CD8-positive, alpha-beta memory T cell (primary cell): ENCODE measurements around the gene NTRK2. TPM values are rescaled to one million over a fixed set of nuclear protein-coding genes. Genes with fewer than 3 reads are reported as not detected.

Experiments
- CTCF ChIA-PET: fragments of 350-600 bp; sonication (Branson Sonifier 250); formaldehyde crosslinking; loops from one replicate; lab custom pipeline; 2021; ENCODE audit warnings: antibody characterized with exemption; lab: Charles Lee
- POLR2A ChIA-PET: fragments of 350-600 bp; sonication (Branson Sonifier 250); formaldehyde crosslinking; loops from one replicate; lab custom pipeline; 2021; ENCODE audit warnings: antibody characterized with exemption; lab: Charles Lee
- DNase-seq, 5 donors: peaks; one replicate each; pipeline versions ENCODE4 v3.0.0 to v3.0.0-alpha.2; 2020 to 2022; ENCODE audit warnings: mixed read lengths in 1 of 5
- H3K27ac ChIP-seq: one replicate; pipeline ENCODE4 v1.7.0; 2013; ENCODE audit warnings: low read depth, mild to moderate bottlenecking, low read length, moderate library complexity
- H3K27me3 ChIP-seq: 2 replicates; pipeline ENCODE4 v1.7.0; 2013; ENCODE audit warnings: low read length, mild to moderate bottlenecking; ENCODE audit not compliant: insufficient read depth, poor library complexity, severe bottlenecking
- H3K36me3 ChIP-seq: 2 replicates; pipeline ENCODE4 v1.7.0; 2013; ENCODE audit warnings: mild to moderate bottlenecking, low read length, moderate library complexity; ENCODE audit not compliant: insufficient read depth
- H3K4me1 ChIP-seq: 2 replicates; pipeline ENCODE4 v1.7.0; 2013; ENCODE audit warnings: mild to moderate bottlenecking, low read length, moderate library complexity; ENCODE audit not compliant: insufficient read depth
- H3K4me3 ChIP-seq: 2 replicates; pipeline ENCODE4 v1.7.0; 2013; ENCODE audit warnings: mild to moderate bottlenecking, low read length
- H3K9me3 ChIP-seq: 2 replicates; pipeline ENCODE4 v1.7.0; 2013; ENCODE audit warnings: mild to moderate bottlenecking, low read length
- H3K27ac Mint-ChIP-seq, 8 donors: one replicate each; pipeline ENCODE4 v1.8.0; 2020 to 2021; ENCODE audit warnings: mixed read lengths in 8 of 8, mild to moderate bottlenecking in 6 of 8, inconsistent platforms in 3 of 8, moderate library complexity in 3 of 8
- H3K27me3 Mint-ChIP-seq, 2 donors: one replicate each; pipeline ENCODE4 v1.8.0; 2020 to 2021; ENCODE audit warnings: mixed read lengths in 2 of 2, mild to moderate bottlenecking in 1 of 2, moderate library complexity in 1 of 2
- H3K36me3 Mint-ChIP-seq, 3 donors: one replicate each; pipeline ENCODE4 v1.8.0; 2020 to 2021; ENCODE audit warnings: mixed read lengths in 3 of 3, inconsistent platforms in 1 of 3, mild to moderate bottlenecking in 1 of 3
- H3K4me1 Mint-ChIP-seq, 3 donors: one replicate each; pipeline ENCODE4 v1.8.0; 2020 to 2021; ENCODE audit warnings: mixed read lengths in 3 of 3, inconsistent platforms in 1 of 3, mild to moderate bottlenecking in 1 of 3
- H3K4me3 Mint-ChIP-seq, 7 donors: one replicate each; pipeline ENCODE4 v1.8.0; 2020 to 2021; ENCODE audit warnings: mixed read lengths in 7 of 7, mild to moderate bottlenecking in 6 of 7, moderate library complexity in 4 of 7, inconsistent platforms in 2 of 7
- H3K9me3 Mint-ChIP-seq, 5 donors: one replicate each; pipeline ENCODE4 v1.8.0; 2020 to 2022; ENCODE audit warnings: mixed read lengths in 5 of 5, mild to moderate bottlenecking in 3 of 5, moderate library complexity in 2 of 5, inconsistent platforms in 1 of 5
- polyA plus RNA-seq: library from polyadenylated mRNA; unstranded; fragments of 300-500 nt; fragmentation: Illumina TruSeq; gene quantifications from one replicate; pipeline ENCODE4 v1.2.3, GENCODE V29; 2021
- total RNA-seq, 2 experiments: library from RNA; stranded (reverse); gene quantifications; one replicate each; pipeline ENCODE4 v1.2.3, GENCODE V29; 2021

Gene NTRK2
- total and polyA plus RNA-seq, 3 experiments from 2014 or later, result 0.26 to 0.38 TPM; not detected in 1

- POLR2A ChIA-PET, result no interaction called here
- Mint-ChIP-seq H3K36me3 (no peaks in the 10 kb centered on the region), H3K4me1 (peaks cover 8 to 23% (median 19%) of the 10 kb centered on the region in 3 donors), H3K27me3 (peaks cover 17 to 56% of the 10 kb centered on the region in 2 donors), H3K9me3 (peaks cover 0 to 4% (median 0%) of the 10 kb centered on the region in 5 donors), H3K27ac (no peak overlapping the region), H3K4me3 (no peak overlapping the region)
- Histone ChIP-seq H3K4me1 (no peaks in the 10 kb centered on the region), H3K27ac (no peak overlapping the region), H3K9me3 (no peaks in the 10 kb centered on the region), H3K4me3 (no peak overlapping the region), H3K27me3 (peaks cover 5% of the 10 kb centered on the region), H3K36me3 (no peaks in the 10 kb centered on the region)
- CTCF ChIA-PET, result no interaction called here
- no peak for DNase-seq
Measured at GRCh38 chr9:84671586-84672521, 2.3 kb downstream of the NTRK2 start.

- POLR2A ChIA-PET, result no interaction called here
- Mint-ChIP-seq H3K27ac (no peak overlapping the region), H3K27me3 (peaks cover 10 to 47% of the 10 kb centered on the region in 2 donors), H3K36me3 (no peaks in the 10 kb centered on the region), H3K4me3 (no peak overlapping the region), H3K4me1 (peaks cover 4 to 13% (median 10%) of the 10 kb centered on the region in 3 donors), H3K9me3 (peaks cover 0 to 4% (median 0%) of the 10 kb centered on the region in 5 donors)
- CTCF ChIA-PET, result no interaction called here
- no peak overlapping the region for H3K27ac ChIP-seq
- no peak for DNase-seq
- no peaks in the 10 kb centered on the region for H3K27me3 ChIP-seq
- H3K9me3 ChIP-seq, result no peaks in the 10 kb centered on the region
- H3K4me1 ChIP-seq, result no peaks in the 10 kb centered on the region
- no peaks in the 10 kb centered on the region for H3K36me3 ChIP-seq
- no peak overlapping the region for H3K4me3 ChIP-seq
Measured at GRCh38 chr9:84673806-84674205, 4.3 kb downstream of the NTRK2 start.

GRCh38 chr9:84677080-84677479 is 7.6 kb downstream of the NTRK2 start:
- ChIA-PET CTCF (no interaction called here), POLR2A (no interaction called here)
- H3K27ac Mint-ChIP-seq, result no peak overlapping the region
- H3K9me3 Mint-ChIP-seq, result peaks cover 0 to 4% (median 0%) of the 10 kb centered on the region in 5 donors
- no peaks in the 10 kb centered on the region for H3K4me1 Mint-ChIP-seq
- Histone ChIP-seq H3K36me3 (no peaks in the 10 kb centered on the region), H3K27ac (no peak overlapping the region), H3K4me3 (no peak overlapping the region), H3K27me3 (no peaks in the 10 kb centered on the region), H3K4me1 (no peaks in the 10 kb centered on the region), H3K9me3 (no peaks in the 10 kb centered on the region)
- H3K27me3 Mint-ChIP-seq, result peaks cover 0 to 23% of the 10 kb centered on the region in 2 donors
- no peak for DNase-seq
- H3K4me3 Mint-ChIP-seq, result no peak overlapping the region
- H3K36me3 Mint-ChIP-seq, result no peaks in the 10 kb centered on the region

GRCh38 chr9:84679571-84679970 is 10.0 kb downstream of the NTRK2 start:
- DNase-seq, result no peak
- Mint-ChIP-seq H3K4me1 (no peaks in the 10 kb centered on the region), H3K36me3 (no peaks in the 10 kb centered on the region), H3K27ac (no peak overlapping the region), H3K4me3 (no peak overlapping the region), H3K9me3 (peaks cover 0 to 4% (median 0%) of the 10 kb centered on the region in 5 donors), H3K27me3 (peaks cover 2 to 8% of the 10 kb centered on the region in 2 donors)
- no peaks in the 10 kb centered on the region for H3K4me1 ChIP-seq
- ChIA-PET CTCF (no interaction called here), POLR2A (no interaction called here)
- H3K27me3 ChIP-seq, result no peaks in the 10 kb centered on the region
- no peak overlapping the region for H3K4me3 ChIP-seq
- H3K27ac ChIP-seq, result no peak overlapping the region
- H3K9me3 ChIP-seq, result no peaks in the 10 kb centered on the region
- no peaks in the 10 kb centered on the region for H3K36me3 ChIP-seq

- ChIA-PET POLR2A (no interaction called here), CTCF (no interaction called here)
- Histone ChIP-seq H3K4me1 (no peaks in the 10 kb centered on the region), H3K27ac (no peak overlapping the region), H3K27me3 (no peaks in the 10 kb centered on the region), H3K9me3 (no peaks in the 10 kb centered on the region), H3K36me3 (no peaks in the 10 kb centered on the region), H3K4me3 (no peak overlapping the region)
- H3K9me3 Mint-ChIP-seq, result peaks cover 0 to 4% (median 0%) of the 10 kb centered on the region in 5 donors
- H3K27me3 Mint-ChIP-seq, result peaks cover 2 to 5% of the 10 kb centered on the region in 2 donors
- no peak for DNase-seq
- H3K27ac Mint-ChIP-seq, result no peak overlapping the region
- H3K4me1 Mint-ChIP-seq, result no peaks in the 10 kb centered on the region
- H3K4me3 Mint-ChIP-seq, result no peak overlapping the region
- no peaks in the 10 kb centered on the region for H3K36me3 Mint-ChIP-seq
Measured at GRCh38 chr9:84681516-84682285, 12.2 kb downstream of the NTRK2 start.

- H3K27me3 ChIP-seq, result no peaks in the 10 kb centered on the region
- H3K27ac ChIP-seq, result no peak overlapping the region
- peaks cover 0 to 5% (median 0%) of the 10 kb centered on the region in 3 donors for H3K36me3 Mint-ChIP-seq
- no peaks in the 10 kb centered on the region for H3K4me1 Mint-ChIP-seq
- DNase-seq, result no peak
- H3K4me3 ChIP-seq, result no peak overlapping the region
- H3K9me3 ChIP-seq, result no peaks in the 10 kb centered on the region
- no peaks in the 10 kb centered on the region for H3K9me3 Mint-ChIP-seq
- POLR2A ChIA-PET, result no interaction called here
- H3K36me3 ChIP-seq, result no peaks in the 10 kb centered on the region
- CTCF ChIA-PET, result no interaction called here
- H3K4me1 ChIP-seq, result no peaks in the 10 kb centered on the region
- no peak overlapping the region for H3K4me3 Mint-ChIP-seq
- H3K27me3 Mint-ChIP-seq, result peaks cover 0 to 2% of the 10 kb centered on the region in 2 donors
- H3K27ac Mint-ChIP-seq, result no peak overlapping the region
Measured at GRCh38 chr9:84686068-84686467, 16.5 kb downstream of the NTRK2 start.

- H3K27me3 Mint-ChIP-seq, result no peaks in the 10 kb centered on the region
- ChIA-PET CTCF (no interaction called here), POLR2A (no interaction called here)
- H3K27ac Mint-ChIP-seq, result no peak overlapping the region
- H3K9me3 ChIP-seq, result no peaks in the 10 kb centered on the region
- H3K36me3 ChIP-seq, result no peaks in the 10 kb centered on the region
- H3K27me3 ChIP-seq, result no peaks in the 10 kb centered on the region
- DNase-seq, result no peak
- no peak overlapping the region for H3K4me3 Mint-ChIP-seq
- H3K4me3 ChIP-seq, result no peak overlapping the region
- H3K36me3 Mint-ChIP-seq, result peaks cover 0 to 5% (median 0%) of the 10 kb centered on the region in 3 donors
- H3K9me3 Mint-ChIP-seq, result no peaks in the 10 kb centered on the region
- H3K4me1 ChIP-seq, result no peaks in the 10 kb centered on the region
- peaks cover 0 to 2% (median 0%) of the 10 kb centered on the region in 3 donors for H3K4me1 Mint-ChIP-seq
- no peak overlapping the region for H3K27ac ChIP-seq
Measured at GRCh38 chr9:84688956-84689355, 19.4 kb downstream of the NTRK2 start.

- no peak for DNase-seq
- Histone ChIP-seq H3K4me1 (no peaks in the 10 kb centered on the region), H3K27ac (no peak overlapping the region), H3K27me3 (no peaks in the 10 kb centered on the region), H3K9me3 (no peaks in the 10 kb centered on the region), H3K36me3 (no peaks in the 10 kb centered on the region), H3K4me3 (no peak overlapping the region)
- POLR2A ChIA-PET, result no interaction called here
- CTCF ChIA-PET, result no interaction called here
- Mint-ChIP-seq H3K4me3 (no peak overlapping the region), H3K9me3 (no peaks in the 10 kb centered on the region), H3K27ac (no peak overlapping the region), H3K4me1 (peaks cover 0 to 9% (median 0%) of the 10 kb centered on the region in 3 donors), H3K27me3 (peaks cover 0 to 3% of the 10 kb centered on the region in 2 donors), H3K36me3 (peaks cover 0 to 5% (median 0%) of the 10 kb centered on the region in 3 donors)
Measured at GRCh38 chr9:84691634-84692033, 22.1 kb downstream of the NTRK2 start.
